Measurements from ENCODE around the gene SMAD3.
"Not testable (repeated sequence)": the region's sequence is repeated elsewhere in the genome, so short reads cannot be mapped to it uniquely, and the experiment has no call there.

Gene SMAD3

DNA sequence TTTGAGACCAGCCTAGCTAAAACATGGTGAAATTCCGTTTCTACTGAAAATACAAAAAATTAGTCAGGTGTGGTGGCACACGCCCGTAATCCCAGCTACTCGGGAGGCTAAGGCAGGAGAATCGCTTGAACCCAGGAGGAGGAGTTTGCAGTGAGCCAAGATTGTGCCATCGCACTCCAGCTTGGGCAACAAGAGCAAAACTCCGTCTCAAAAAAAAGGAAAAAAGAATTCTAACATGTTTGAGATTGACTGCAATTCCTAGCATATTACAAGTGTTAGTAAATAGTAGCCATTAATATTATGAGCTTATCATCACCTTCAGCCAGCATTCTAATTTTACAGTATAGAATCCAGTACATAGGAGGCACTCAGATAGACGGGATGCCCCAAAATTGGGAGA is 57.9 kb downstream of the SMAD3 start:
- in situ Hi-C loops (cut with MboI; ENCODE audit: low sequenced_read_pairs): not testable (repeated sequence)

DNA sequence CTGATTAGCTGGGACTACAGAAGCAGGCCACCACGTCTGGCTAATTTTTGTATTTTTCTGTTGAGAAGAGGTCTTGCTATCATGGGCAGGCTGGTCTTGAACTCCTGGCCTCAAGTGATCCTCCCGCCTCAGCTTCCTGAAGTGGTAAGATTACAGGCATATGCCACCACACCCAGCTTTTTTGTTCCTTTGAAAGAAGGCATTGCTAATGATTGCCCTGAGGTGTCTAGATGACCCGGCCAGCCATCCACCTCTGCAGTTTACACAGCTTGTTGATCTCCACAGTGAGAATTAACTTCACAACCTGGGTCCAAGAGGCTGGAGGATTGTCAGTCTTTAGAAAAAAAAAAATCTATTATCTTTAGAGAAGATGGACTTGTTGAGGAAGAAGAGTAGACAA is 58.7 kb downstream of the SMAD3 start:
- in situ Hi-C loops (cut with MboI; ENCODE audit: low sequenced_read_pairs): no loop called here

DNA sequence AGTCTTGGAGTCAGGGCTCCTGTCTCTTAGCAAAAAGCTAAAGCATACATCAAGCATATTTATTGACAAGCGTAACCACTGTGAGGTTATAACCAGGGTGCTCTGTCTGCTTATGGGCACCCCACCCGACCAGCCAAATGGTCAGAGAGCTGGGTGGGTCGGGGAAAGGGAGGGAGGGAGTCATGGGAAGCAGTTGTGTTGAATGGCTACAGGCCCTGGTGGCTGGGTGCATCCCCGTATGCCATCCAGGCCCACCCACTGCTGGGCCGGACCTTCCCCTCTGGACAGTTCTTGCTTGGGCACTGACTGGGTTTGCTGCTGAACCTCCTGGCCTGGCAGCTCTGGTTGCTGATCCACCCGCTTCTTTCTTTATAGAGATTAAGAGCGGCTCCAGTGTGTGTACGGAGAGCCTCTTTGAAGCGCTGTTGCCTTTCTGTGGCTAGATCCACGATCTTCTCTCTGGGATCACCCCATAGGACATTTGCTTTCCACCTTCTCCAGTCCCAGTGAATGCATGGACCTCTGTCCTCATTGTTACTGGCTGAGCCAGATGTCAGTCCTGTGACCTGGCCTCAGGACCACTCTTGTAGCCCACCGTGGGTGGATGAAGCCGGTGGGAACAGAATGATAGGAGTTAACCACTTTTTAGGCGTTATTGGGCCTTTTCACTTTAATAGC is 59.6 kb downstream of the SMAD3 start:
- in situ Hi-C loops (cut with MboI; ENCODE audit: low sequenced_read_pairs): no loop called here

DNA sequence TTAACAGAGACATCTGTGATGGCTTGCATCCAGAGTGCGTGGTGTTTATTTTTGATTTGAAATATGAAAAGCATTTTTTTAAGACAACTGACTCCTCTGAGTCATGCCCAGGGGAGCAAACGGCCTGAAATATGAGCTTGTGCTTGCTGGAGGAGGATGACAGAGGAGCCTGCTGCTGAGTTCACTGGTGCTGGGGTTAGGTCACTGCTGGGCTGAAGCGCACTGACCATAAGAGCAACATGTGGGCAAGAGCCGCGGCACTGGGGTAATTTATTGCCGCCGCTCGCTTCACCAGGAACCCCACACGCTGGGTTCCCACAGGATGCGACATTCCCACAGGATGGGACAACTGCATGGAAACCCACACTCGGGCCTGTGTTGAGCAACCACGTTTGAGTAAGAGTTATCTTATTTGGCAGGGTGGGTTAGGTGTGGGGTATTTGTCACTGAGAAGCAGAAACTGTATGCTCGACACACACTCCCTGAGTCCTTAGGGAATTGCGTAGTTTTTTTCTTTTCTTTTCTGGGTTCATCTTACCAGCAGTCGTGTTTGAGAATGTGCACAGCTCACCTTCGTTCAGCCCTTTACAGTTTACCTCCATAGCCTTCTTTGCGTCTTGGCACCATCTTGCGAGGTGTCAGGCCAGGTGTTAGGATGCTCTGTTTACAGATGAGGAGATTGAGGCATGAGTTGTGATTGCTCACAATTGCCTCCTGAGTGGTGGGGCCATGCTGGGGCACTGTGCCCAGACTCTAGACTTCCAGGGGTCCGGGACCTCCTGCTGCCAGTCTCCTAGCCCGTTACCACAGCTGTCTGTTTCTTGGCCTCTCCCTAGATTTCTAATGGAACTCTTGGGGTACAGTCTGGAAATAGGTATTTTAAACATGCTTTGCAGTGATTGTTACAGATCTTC is 60.4 kb downstream of the SMAD3 start:
- in situ Hi-C loops (cut with MboI; ENCODE audit: low sequenced_read_pairs): no loop called here

DNA sequence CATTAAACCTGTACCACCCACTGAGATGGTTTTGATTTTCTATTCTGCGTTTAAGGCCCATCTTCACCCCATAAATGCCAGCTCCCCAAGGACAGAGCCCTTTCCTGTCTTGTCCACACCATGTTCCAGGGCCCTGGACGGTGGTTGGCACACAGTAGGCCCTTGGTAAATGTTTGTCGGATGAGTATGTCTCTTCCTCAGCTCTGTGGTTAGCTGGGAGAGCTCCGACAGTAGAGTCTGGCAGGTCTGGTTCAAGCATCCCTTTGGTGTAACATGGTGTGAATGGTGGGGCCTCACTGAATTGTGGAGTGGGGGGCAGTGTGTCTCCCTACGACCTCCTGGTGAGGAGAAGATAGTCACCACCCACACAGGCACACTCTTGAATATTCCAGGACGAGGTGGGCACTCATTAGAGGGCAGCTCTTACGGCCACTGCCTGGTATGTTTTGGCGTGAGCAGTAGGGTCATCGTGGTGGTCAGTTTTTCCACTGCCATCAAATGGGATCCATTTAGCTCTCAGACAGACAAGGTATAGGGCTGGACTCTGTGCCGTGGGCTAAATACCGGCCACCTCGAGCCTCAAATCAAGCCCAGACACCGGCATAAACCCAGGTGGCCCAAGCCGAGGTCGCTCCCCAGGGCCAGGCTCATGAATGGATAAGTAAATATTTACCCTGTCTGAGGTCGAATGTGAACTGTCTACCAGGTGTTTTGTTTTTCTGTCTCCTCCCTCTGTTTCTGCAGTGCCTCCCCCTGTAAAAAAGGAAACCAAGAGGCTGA is 61.3 kb downstream of the SMAD3 start:
- in situ Hi-C loops (cut with MboI; ENCODE audit: low sequenced_read_pairs): no loop called here

DNA sequence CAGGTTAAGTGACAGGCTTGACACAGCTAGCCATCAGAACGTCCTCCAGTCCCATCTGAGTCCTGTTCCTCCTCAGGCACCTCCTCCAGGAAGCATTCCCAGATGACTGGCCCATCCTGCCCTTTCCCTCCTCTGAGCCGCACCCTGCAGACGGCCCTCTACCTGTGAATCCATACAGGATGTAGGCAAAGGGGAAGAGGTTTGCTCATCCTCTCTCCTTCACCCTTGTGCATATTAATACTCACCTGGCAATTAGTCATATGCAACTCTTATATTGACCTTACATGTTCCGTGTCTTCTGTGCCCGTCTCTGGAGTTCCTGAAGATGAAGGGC is 61.9 kb downstream of the SMAD3 start:
- in situ Hi-C loops (cut with MboI; ENCODE audit: low sequenced_read_pairs): no loop called here

DNA sequence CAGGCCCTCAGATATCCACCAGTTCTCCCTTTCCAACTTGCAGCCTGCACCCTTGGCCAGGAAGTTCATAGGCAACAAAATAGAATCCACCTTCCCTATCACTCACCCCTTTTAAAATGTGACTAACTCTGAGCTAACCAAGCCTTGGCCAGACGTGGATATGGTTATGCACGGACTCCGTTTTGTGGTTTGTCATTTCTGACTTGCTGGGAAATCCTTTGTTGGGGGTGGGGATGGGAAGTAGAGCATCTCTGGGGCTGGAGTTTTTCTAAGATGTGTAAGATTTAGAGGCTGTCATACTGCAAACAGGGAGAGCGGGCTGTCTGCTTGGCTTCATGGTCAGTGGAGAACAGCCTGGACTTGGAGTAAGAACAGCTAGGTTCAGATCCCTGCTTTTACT is 62.6 kb downstream of the SMAD3 start:
- in situ Hi-C loops (cut with MboI; ENCODE audit: low sequenced_read_pairs): no loop called here

DNA sequence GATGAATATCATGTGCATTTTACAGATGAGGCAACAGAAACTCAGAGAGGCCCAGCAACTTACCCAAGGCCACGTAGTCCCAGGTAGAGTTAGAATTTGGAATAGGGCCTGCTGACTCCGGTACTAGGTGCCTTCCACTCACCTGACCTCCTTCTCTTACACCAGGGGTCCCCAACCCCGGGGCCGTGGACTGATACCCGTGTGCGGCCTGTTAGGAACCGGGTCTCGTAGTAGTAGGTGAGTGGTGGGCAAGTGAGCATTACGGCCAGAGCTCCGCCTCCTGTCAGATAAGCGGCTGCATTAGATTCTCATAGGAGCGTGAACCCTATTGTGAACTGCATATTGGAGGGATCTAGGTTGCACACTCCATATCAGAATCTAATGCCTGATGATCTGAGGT is 64.8 kb downstream of the SMAD3 start:
- in situ Hi-C loops (cut with MboI; ENCODE audit: low sequenced_read_pairs): no loop called here

DNA sequence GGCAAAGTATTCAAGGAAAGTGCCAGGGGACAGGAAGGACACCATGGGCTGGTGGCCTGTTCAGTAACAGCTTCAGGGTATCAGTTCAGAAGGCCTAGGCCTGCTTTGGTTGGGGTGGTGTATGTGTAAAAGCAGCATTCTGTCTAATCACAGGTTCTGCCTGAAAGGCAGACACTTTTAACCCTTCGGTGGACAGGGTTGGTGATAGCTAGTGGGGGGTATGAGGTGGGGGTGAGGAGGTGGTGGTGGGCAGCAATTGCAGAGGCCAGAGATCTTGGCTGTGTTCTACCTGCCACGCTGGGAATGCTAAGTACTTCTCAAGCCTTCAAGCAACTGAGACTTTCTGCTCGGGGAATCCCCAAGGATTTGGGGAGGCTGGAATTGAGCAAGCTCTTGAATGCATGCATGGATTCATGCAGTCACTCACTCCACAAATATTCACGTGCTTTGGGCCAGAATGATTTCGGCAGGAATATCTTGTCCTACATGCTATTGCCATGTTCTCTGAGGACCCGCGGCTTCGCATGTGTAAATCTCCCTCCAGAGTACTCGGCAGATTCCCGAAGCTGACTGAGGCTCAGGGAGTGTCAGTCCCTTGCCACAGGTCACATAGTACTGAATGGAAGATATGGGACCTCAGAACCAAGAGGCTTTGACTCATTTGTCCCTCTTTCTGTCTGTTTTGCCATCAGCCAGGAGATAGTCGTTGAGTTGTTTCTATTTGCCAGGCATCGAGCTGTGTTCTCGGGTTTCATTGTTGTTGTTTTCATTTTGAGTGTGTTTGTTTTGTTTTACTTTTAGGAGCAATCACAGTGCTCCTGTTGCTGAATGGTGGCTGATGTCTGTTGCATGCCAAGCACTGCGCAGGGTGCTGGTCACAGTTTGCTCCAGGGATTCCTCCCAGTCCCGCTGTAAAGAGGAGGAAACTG is 65.5 kb downstream of the SMAD3 start:
- in situ Hi-C loops (cut with MboI; ENCODE audit: low sequenced_read_pairs): no loop called here

DNA sequence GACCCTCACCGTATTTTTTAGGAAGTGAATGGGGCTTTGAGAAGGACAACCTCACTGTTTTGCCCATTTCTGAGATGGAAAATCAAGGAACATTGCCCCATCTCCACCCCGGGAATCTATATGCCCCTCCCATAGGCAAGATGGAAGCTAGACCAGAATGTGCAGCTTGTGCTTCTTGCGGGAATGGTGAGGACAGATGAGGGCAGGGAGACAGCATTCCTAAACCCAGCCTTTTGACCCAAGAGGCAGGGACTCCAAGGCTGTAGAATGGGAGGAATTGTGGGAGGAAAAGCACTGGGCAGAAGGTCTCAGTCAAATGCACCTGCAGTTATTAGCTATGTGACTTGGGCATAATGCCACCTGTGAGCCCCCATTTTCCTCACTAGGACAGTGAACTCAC is 66.9 kb downstream of the SMAD3 start:
- in situ Hi-C loops (cut with MboI; ENCODE audit: low sequenced_read_pairs): no loop called here

DNA sequence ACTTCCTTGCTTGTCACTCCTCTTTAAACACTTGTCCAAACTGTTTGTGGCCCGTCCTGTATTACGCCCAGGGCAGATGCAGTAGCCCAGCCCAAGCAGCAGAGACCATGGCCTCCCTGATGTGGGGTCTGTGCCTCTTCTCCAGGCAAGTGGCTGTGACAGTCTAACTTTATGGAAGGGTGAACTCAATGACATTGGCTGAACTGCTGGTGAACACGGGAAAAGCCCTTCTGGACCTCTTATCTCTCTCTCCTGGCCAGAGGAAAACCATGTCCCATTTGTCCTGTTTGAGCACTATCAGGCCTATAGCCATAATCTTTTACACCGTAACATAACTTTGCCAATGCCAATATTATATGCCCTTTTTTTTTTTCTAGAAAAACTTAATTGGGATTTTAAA is 67.6 kb downstream of the SMAD3 start:
- in situ Hi-C loops (cut with MboI; ENCODE audit: low sequenced_read_pairs): no loop called here

DNA sequence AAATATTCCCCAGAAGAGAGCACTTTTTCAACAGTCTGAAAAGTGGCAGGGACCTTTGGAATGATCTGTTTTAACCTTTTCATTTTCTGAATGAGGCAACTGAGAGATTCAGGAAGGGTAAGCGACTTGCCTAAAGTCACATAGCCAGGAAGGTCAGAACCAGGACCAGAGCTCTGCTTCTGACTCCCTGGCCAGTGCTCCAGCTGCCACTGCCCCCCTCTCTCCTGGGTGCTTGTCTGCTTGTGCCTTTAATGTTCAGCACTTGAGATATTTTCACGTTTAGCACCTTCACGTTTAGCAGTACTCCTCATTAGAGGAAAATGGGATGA is 68.3 kb downstream of the SMAD3 start:
- in situ Hi-C loops (cut with MboI; ENCODE audit: low sequenced_read_pairs): no loop called here

DNA sequence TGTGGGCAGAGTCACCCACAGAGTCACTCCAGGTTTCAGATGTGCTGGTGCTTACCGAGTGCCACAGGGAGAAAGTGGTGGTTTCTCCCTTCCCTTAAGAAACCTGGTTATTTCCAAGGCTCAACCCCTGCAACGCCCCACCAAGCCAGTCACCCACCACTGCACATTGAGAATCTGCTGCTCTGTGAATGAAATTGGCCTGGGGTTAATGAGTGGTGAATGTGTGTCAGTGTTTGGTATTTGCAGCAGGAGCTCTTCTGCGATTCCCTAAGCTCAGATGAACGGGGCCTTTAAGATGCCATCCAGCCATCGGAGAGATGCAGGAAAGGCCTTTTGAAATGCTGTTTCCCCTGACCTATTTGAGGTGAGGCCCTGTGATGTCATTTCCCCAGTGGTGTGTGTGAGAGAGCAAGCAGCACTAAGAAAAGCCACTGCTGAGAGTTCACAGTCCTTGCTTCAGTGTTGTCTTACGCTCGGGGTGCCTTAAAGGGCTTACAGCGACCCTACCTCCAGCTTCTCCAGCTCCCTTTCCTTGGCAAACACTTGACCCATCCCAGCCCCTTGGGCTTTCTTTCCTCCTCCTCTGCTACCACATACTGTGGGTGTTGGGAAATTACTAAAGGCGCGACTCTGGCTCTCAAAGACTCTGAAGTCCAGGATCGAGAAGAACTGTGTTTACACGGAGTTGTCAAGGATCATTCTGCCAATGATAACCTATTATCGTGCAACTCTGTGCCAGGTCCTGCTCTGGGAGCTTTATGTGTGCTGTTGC is 68.9 kb downstream of the SMAD3 start:
- in situ Hi-C loops (cut with MboI; ENCODE audit: low sequenced_read_pairs): no loop called here

DNA sequence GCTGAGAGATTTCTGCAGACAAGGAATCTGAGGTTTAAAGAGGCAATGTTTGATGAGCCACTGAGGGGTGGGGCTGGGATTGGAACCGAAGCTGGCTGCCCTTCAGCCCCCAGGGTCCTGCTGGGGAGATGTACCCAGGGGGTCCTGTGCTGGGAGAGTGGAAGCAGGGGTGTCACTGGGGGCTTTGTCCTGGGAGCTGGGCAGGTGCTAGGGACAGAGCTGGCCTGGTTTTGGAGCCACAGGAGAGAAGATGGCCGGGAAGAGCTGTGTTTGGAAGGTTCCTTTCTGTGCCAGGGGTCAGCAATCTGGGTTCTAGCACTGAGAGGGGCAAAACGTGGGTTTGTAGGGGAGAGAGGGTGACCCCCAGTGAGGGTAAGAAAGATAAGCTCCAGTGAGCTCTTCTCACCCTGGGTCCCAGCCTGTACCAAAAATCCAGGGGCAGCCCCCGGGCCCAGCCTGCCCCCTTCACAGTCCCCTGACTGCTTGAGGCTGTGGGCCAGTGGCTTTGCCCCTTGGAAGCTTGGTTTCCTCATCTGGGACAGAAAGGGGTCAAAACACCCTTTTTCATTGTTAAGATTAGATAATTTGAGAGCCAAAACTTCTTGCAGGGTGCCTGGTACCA is 69.6 kb downstream of the SMAD3 start:
- in situ Hi-C loops (cut with MboI; ENCODE audit: low sequenced_read_pairs): no loop called here

DNA sequence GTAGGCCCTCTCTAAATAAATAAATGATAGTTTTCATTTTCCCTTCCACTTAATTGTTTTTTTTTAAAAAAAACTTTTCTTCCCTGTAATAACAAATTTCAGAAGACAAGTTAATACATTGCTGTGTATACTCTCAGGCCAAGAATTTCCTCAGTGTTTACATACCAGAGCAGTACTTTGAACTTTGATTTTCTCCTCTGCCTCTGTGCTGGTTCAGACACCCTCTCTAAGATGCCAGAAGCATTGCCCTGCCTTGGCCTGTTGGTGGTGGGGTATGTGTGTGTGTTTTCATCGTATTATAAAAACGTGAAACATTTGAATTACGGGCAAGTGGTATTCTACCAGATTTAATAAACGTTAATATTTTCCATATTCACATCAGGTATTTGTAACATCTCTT is 70.1 kb downstream of the SMAD3 start:
- in situ Hi-C loops (cut with MboI; ENCODE audit: low sequenced_read_pairs): no loop called here

DNA sequence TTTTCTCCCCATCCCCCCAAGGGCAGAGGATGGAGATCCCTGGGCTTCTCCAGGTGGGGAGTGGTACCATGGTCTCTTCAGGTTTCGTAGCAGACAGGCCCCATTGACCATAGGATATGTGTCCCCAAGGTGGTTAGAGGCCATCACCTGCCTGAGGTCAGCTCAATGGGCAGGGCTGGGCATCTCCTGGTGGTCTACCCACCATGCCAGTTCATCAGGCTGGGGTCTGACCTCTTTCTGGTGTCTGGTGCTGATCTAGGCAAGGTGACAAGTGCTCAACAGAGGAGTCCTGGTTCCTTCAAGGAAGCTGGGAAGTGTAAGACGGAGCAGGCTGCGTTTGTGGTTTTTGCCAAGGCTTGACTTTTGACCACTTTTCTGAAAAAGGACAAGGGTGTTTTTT is 71.4 kb downstream of the SMAD3 start:
- in situ Hi-C loops (cut with MboI; ENCODE audit: low sequenced_read_pairs): no loop called here

DNA sequence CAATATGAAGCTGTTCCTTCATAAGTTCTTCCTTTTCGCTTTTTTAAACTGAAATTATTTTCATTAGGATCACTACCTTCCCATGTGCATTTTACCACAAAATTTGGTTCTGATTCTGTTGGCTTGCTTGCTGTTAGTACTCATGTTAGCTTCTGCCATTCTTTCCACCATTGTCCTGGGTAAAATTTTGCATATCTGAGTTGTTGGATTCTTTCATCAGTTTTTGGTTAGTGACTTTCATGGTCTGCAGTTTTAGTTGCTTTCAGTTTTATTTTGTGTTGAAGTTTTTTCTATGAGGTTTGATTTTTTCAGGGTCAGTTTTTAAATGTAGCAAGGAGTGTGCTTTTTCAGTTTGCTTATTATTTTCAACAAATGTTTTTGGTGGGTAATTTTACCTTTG is 71.9 kb downstream of the SMAD3 start:
- in situ Hi-C loops (cut with MboI; ENCODE audit: low sequenced_read_pairs): no loop called here

DNA sequence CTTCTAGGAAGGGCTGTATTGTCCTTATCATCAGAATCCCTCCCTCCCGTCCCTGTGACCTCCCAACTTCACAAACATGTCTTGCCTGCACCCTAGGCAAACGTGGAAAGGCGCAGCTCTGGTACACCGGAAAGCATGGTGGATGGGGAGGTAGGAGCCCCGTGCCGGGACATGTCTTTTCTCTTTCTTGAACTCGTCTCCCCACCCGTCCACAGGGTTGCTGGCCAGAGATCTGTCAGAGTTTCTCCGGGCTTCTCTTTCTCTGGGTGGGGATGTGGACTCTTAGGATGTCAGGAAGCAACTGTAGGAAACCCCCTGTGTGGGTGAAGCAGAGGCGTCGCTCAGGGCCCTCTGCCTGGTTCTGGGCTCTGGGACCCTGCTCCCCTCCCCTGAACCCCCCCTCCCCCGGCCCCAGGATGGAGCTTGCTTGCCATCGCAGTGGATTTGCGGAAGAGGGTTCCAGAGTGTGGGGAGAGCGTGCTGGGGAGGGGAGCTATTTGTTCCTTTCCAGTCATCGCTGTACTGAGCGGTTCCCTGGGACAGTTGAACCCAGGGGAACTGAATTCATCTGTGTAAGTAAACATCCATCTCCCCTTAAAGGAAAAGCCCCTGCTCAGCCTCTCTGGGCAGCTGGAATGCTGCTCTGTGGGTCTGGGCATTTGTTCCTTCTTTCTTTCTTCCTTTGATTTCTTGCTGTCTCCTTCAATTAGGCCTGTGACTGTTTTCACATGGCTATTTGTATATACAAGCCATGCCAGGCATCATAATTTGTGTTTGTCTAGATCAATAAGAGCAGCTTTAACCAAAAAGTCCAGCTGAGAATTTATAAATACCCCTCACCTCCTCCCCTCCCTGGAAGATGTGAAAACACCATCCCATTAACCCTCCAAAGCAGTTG is 72.8 kb downstream of the SMAD3 start:
- in situ Hi-C loops (cut with MboI; ENCODE audit: low sequenced_read_pairs): no loop called here

Measured in HL-60/S4 treated with phorbol 12-myristate 13-acetate at 8.2 ng/mL for 4 days and 3 days (cell line).